GM19025 (cell line): Measurements from ENCODE around the gene PAAF1.
"Not testable (repeated sequence)": the region's sequence is repeated elsewhere in the genome, so short reads cannot be mapped to it uniquely, and the experiment has no call there.

Experiments
- ATAC-seq: cut with Tn5 transposase; IDR thresholded peaks from one replicate; pipeline ENCODE4 v1.9.1; 2021; ENCODE audit warnings: mild to moderate bottlenecking, low read depth, moderate library complexity; ENCODE audit not compliant: unreplicated experiment

PAAF1 gene

DNA sequence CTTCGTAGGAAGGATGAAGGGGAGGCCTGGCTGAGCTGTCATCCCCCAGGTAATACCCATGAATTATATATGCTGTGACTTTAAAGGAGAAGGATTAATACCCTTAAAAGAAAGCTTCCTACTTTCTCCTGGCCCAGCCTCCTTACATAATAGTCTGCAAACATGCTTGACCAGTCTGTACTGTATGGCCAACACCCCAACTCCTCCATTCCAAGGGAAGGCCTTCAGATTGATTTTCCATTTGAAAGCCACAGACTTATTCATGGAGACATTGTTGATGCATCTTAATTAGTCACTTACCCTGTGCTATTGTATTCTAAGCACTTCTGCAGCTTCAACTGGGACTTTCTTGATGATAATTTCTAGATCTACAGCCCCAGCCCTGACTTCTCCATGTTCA is 2.0 kb downstream of the PAAF1 start:
- ATAC-seq, result no peak

DNA sequence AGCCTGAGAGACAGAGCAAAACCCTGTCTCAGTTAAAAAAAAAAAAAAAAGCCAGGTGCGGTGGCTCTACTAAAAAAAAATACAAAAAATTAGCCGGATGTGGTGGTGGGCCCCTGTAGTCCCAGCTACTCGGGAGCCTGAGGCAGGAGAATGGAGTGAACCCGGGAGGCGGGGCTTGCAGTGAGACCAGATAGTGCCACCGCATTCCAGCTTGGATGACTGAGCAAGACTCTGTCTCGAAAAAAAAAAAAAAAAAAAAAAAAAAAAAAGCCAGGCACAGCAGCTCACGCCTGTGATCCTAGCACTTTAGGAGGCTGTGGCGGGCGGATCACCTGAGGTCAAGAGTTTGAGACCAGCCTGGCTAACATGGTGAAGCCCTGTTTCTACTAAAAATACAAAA is 3.6 kb downstream of the PAAF1 start:
- not testable (repeated sequence) for ATAC-seq

DNA sequence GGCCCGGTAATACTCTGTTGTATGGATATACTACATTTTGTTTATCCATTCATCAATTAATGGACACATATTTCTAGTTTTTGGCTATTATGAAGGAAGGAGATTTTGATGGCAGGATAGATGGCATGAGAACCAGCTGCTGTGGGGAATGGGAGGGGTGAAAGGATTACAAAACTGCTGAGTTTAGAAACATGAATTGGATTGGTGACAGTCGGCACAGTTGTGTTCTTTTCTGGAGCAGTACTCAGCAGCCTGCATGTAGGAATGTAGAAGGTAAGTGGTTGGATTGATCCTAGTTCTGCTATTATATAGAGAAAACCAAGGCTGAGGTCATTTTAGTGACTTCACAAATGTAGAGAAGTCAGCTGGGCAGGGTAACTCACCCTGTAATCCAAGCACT is 7.1 kb downstream of the PAAF1 start:
- ATAC-seq, result no peak

DNA sequence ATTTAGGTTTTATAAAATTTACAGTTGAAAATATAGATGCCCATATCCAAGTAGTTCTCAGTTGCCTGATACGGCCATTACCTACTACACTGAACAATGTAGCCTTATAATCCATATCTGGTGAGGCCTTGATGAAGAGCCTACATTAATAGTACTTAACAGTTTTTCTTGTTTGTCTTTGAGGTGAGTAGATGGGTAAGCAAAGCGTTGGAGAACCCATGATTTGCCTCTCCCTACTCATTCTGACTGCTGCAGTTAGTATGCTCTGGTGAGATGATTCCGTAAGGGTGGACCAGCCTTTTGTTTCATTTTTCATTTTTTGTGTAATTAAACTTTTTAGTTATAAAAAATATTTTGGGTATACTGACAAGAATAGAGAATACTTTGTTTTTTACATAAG is 11.4 kb downstream of the PAAF1 start:
- no peak for ATAC-seq

DNA sequence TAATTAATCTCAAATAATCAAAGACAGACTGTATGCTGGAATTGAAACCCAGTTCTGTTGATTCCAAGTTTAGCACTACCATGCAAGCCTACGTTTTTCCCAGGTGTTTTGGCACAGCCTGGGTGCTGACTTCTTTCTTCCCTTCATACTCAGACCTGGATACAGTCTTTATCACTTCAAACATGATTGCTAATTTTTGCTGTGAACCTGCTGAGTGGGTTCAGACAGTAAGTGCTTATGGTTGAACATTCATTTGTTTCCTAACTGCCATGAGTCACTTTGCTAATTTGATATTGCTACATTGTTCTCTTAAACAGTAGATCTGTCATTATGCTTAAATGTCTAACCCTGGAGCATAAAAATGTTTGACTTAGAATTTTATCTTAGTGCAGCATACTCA is 12.2 kb downstream of the PAAF1 start:
- ATAC-seq, result no peak

DNA sequence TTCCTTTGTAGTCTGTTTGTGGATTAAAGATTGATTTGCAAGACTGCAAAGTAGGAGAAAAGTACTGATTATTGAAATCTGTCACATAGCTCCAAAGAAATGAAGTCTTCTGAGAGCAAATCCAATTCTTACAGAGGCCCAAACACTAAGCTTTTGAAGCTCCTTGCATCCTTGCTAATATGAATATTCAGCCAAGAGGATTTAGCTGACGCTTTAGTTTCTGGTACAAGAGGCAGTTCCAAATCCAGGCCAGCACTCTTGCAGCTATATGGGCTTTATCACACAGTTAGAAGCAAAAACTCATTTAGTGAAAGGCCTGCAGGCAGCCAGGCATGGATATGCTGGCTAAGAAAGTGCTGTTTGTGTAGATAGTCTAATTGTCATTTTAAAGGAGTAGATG is 12.7 kb downstream of the PAAF1 start:
- no peak for ATAC-seq

DNA sequence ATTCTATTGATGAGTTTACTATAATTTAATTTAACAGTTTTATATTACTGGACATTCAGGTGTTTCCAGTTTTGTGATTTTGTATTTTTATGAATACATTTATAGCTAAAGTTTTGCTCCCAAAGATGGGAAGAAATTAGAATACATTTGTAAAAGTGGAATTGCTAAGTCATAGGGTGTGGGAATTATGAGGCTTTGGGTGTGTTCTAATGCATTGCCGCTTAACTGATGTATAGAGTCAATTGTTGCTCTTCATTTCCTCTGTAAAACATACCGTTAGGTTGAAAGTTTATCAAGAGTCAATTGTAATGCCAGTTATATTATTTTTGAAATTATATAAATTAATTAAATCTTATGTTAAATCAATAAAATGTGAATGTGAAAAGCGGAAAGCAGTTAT is 16.2 kb downstream of the PAAF1 start:
- ATAC-seq, result no peak

DNA sequence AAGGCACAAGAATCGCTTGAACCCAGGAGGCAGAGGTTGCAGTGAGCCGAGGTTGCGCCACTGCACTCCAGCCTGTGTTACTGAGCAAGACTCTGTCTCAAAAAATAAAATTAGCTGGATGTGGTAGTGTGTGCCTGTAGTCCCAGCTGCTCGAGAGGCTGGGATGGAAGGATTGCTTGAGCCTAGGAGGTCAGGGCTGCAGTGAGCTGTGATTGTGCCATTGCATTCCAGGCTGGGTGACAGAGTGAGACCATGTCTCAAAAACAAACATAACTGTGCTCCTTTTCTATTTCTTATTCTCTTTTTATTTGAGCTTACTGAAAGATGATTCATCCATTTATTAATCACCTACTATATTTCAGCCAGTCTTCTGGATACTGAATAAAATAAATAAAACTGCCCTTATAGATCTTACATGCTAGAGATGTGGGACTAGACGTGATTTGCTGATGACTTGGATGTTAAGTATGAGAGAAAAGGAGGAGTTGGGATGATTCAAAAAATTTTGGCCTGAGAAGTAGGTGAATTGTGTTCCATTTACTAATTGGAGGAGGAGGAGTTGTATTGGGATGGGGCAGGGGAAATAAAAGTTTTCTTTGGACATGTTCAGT is 18.0 kb downstream of the PAAF1 start:
- ATAC-seq, result no peak

DNA sequence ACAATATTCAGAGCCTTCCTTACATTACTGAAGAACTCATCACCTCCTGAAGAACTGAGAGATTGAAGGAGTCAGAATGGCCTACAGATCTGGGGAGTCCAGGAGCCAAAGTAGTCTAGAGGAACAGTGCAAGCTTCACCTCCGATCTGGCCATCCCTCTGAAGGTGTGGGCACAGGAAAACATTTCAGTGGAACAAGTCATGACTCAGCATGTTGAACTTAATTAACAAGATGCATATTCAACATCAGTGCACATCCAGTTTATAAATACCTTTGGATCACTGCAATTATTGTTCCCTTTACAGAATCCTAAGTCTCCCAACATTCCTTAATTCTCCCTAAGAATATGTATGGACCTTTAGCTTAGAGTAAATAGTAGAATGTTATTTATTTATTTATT is 25.5 kb downstream of the PAAF1 start:
- no peak for ATAC-seq

DNA sequence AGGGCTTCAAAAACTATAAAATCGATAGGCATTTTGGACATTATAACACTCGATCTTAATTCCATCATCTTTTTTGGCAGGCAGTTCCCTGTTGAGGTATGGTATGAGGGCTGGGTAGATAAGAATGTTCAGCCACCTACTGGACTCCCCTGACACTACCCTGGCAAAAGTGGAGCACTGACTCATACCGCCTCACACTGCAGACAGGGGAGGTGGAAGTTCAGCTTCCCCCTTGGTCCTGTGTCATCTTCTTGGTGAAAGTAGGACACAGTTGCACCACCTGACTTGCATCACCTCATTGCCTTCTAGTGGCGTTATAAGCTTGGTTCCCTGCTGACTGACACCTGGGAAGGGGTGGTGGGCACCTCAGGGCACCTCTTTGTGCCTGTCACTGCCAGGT is 30.4 kb downstream of the PAAF1 start:
- ATAC-seq, result no peak

DNA sequence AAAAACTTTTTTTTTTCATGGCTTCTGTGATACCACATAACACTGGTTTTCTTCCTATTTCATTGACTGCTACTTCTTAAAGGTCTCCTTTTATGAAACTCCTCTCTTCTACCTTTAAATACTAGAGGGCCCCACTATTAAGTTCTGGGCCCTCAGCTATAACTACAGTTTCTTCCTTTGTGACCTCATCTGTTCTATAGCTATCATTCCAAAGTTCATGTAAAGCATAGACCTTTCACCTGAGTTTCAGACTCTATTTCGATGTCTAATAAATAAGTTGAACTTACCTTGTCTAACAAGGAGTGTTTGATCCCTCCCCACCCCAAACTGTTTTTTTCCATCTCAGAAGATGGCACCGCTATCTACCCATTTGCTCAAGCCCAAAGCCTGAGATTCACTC is 35.2 kb downstream of the PAAF1 start:
- no peak for ATAC-seq

DNA sequence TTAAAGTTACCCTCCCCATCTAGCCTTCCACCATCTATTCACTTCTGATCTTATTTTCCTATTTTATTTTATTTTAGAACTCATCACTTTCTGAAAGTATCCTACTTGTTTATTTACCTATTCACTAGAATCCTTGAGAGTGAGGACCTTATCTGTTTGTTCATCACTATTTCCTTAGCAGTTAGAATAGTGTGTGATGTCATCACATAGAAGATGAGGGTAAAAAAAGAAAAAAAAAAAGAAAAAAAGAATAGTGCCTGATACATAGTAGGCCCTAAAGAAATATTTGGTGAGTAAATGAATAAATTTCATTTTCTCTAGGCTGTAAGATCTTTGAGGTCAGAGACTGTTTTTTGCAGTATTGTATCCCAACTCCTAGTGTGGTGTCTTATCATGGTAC is 36.7 kb downstream of the PAAF1 start:
- no peak for ATAC-seq

DNA sequence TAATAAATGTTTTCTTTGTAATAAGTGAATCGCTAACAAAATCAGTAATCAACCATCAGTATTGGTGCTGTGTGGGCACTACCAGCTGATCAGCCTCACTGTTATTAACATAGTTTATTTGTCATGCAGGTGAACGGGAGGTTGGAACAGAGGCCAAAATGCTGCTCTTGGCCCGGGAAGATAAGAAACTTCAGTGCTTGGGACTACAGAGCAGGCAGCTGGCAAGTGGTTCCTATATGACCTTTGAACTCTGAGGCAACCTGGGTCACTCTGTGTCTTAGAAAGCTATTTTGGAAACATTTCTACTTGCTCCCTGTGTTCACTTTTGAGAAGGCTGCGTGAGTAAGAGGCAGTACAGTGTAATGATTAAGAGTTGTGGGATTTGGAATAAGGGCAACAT is 37.5 kb downstream of the PAAF1 start:
- no peak for ATAC-seq

DNA sequence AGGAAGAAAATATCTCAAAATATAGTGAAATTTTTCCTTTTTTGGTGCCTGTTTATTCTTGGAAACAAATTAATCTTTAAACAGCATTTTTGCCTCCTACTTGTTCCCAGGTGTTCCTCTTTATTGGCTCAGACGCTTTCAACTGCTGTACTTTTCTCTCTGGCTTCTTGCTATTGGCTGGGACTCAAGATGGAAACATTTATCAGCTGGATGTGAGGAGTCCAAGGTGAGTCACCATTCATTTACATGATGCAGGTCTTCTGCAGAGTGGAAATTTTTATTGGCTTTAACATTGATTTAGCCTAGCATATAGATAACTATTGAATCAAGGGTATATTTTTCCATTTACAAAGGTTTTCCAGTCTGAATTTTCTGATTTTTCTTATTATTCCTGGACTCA is 39.6 kb downstream of the PAAF1 start:
- ATAC-seq, result no peak

DNA sequence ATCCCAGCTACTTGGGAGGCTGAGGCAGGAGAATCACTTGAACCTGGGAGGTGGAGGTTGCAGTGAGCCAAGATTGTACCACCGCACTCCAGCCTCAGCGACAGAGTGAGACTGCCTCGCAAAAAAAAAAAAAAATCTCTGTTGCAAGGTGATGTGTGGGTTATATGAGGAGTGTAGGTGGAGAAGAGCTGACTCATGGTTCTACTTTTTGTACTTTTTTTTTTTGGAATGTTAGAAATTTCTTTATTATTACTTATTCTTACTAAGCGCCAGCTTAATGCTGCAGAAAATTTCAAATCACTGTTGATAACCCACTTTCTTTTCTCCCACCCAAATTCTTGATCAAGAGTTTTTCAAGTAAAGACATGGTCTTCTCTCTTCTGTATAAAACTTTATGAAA is 44.4 kb downstream of the PAAF1 start:
- no peak for ATAC-seq

DNA sequence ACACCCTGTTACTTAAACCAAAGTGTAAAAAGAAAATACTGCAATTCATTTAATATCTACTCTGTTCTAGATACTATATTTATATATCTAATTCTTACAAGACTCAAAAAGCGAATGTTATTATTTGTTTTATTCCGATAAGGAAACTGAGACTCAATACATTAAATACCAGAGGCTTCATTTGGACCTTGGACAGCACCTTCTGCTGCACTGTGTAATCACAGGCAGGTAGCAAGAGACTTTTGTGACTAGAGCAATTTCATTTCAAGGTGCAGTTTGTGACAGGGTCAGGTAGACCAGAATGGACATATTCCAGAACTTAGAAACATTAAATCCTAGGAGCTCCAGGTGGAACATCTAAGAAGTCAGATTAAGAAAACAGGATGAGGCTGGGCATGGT is 52.6 kb downstream of the PAAF1 start:
- no peak for ATAC-seq

DNA sequence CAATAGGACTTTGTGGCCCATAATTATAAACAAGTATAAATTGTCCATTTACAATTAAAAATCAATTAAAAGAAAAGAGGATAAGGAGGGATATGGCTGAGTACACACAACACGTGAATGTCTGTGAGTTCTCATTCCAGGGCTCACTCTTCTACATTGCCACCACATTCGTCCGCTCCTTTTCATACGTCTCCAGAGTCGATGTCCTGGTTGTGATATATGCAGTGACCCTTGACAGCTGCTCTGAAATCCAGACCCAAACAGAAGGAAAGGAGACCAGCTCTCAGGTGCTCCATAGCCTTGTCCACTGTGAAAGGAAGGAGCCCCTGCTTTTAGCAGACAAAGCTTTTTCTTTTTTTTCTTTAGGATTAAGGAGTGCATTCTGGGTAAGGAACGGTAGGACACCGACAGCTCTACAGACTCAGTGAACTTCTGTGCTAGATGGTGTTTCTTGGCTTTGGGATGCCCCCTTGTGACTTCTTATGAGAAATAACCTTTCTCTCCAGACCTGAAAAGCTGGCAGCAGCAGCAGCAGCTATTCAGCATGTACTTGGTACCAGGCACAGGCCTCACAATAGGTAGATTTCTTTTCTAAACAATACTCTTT is 54.3 kb downstream of the PAAF1 start:
- ATAC-seq, result no peak

DNA sequence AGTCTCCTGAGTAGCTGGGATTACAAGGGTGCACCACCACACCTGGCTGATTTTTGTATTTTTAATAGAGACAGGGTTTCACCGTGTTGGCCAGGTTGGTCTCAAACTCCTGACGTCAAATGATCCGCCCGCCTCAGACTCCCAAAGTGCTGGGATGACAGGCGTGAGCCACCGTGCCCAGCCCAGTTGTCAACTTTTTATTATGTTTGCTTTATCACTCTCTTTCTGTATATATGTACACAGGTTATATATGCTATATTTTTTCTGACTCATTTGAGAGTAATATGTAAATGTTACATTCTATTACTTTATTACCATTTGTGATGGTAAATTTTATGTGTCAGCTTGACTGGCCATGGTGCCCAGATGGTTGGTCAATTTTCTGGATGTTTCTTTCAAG is 55.2 kb downstream of the PAAF1 start:
- no peak for ATAC-seq

DNA sequence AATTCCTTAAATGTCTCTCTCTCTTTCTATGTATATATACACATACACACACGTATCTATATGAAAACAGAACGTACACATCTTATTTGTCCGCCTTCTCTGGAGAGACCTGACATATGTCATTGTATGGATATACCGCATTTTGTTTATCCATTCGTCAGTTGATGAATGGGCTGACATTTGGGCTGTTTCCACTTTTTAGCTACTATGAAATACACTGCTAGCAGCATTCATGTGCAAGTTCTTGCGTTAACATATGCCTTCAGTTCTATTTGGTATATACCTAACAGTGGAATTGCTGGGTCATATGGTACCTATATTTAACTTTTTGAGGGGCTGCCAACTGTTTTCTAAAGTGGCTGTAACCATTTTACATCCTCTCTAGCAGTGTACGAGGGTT is 56.0 kb downstream of the PAAF1 start:
- ATAC-seq, result no peak

DNA sequence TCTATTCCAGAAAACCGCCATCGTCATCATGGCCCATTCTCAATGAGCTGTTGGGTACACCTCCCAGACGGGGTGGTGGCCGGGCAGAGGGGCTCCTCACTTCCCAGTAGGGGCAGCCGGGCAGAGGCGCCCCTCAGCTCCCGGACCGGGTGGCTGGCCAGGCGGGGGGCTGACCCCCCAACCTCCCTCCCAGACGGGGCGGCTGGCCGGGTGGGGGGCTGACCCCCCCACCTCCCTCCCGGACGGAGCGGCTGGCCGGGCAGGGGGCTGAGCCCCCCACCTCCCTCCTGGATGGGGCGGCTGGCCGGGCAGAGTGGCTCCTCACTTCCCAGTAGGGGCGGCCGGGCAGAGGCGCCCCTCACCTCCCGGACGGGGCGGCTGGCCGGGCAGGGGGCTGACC is 59.2 kb downstream of the PAAF1 start:
- not testable (repeated sequence) for ATAC-seq

DNA sequence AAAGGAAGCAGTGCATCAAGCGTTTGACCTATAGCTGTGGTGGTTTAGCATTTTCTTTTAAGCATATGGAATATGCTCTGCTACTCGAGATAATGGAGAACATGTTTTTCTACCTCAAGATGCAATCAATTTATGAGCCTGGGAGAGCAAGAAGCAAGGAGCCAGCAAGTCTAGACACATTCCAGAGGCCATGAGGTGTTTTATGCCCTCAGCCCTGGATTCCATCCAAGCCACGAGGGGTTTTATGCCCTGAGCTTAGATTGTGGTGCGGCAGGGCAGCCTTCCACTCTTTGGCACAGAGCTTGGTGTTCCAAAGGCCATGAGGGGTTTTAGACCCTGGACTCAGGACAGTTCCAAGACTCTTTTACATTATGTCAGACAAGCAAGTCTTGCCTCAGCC is 62.3 kb downstream of the PAAF1 start:
- ATAC-seq, result no peak

DNA sequence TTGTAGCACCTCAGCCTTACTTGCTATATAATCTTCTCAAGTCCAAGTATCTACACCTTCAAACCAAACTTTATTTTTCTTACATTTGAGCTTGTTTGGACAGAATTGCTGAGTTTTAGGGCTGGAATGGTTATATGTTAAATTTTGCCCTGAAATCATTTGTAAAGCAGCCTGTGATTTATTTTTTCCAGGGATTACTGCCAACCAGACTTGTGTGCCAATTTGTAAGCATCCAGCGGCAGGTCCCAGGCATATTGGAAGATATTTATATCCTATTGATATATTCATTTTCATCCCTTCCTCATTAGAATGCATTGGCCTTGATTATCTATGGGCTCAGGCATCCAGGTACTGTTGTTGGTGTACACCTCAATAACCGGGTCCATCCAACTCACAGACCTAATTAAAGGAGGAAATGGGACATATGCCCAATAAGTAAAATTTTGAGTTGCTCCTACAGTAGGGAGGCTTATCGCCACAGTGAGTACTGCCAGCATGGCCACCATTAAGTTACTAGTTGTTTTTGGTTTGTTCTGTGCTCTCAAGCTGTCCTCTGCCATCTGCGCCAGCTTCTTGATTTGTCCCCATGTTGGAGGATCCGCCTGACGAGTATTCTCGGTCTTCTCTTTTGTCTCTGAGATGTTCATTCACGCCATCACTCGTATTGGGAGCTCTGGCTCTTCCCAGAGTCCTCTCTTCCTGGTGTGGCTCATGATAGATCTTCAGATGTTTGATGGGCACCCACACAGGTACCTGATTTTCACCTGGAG is 64.2 kb downstream of the PAAF1 start:
- ATAC-seq, result no peak
